Bronchial epithelial cell (primary cell): ENCODE data around the gene SHQ1. TPM values are rescaled to one million over a fixed set of nuclear protein-coding genes. Genes with fewer than 3 reads are reported as not detected.

Experiments used
- DNase-seq: peaks from one replicate; pipeline ENCODE4 v3.0.0-alpha.2; 2010; ENCODE audit warnings: low read depth
- FAIRE-seq: peaks from 2 replicates; lab custom pipeline; 2011; peaks lifted over from hg19 to GRCh38; lab: Jason Lieb, UNC
- H3K27me3 ChIP-seq: 2 replicates; pipeline ENCODE4 v1.5.1; 2011; ENCODE audit warnings: low read length; ENCODE audit not compliant: control insufficient read depth, insufficient read depth
- H3K36me3 ChIP-seq: 2 replicates; pipeline ENCODE4 v1.5.1; 2011; ENCODE audit warnings: low read length; ENCODE audit not compliant: control insufficient read depth, insufficient read depth
- H3K4me3 ChIP-seq: 2 replicates; pipeline ENCODE4 v1.5.1; 2011; ENCODE audit warnings: mild to moderate bottlenecking, low read depth, low read length, control low read depth
- total RNA-seq: library from RNA; depleted of rRNA; stranded (reverse); fragments of >200 nt; gene quantifications from 2 replicates; pipeline ENCODE4 v1.2.1, GENCODE V29; 2014
- TF ChIP-seq, protein P1 (sequence below): IDR thresholded peaks from 2 replicates; pipeline ENCODE4 v1.5.1; 2011; ENCODE audit warnings: mild to moderate bottlenecking, moderate library complexity, low read length, control low read depth, inconsistent platforms; ENCODE audit not compliant: insufficient read depth, severe bottlenecking

Gene SHQ1
- total RNA-seq, result 14.6 and 17.6 TPM in 2 replicates

DNA sequence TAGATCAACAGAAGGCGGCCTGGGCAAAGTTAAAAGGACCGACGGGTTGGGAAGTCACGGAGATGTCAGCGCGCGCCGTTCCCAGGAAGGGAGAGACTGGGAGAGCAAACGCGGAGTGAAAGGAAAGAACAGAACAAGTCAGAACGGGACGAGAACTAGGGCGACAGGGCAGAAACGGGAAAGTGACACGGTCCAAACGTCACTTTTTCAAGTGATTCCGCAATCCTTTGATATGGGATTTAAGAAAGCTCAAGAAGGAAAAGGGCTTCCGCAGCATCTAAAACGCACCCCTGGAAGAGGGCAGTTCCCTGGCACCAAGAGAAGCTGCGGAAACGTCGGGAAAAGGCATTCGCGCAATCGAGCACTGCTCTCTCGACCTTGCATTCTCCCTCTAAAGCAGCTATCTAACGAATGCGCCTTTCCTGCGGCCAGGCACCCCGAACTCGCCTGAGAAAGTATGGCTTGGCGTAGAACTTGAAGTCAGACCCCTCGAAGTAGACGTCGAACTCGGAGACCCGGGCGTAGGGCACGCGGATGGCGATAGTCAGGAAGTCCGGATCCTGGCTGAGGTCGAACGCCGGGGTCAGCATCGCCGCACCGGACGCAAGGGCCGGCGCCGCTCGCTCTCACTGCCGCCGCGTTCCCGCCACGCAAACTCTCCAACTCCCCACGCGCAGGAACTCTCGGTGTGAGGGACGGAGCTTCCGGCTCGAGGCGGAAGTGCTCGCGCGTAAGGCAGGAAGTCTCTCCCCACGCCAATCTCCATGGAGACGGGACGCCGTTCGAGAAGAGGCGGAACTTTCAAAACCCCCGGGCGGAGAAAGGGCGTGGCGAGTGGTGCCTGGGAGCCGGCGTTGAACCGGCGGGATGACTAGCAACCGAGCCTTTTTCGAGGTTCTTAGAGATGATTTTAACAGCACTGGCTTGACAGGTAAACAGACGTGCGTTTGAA is at the start of gene SHQ1:
SHQ1 (minus strand) TSS at position 695 of the 952 bp plus-strand sequence; CDS start at position 590, 105 bp downstream.
- H3K36me3 ChIP-seq, result no peaks in the 10 kb centered on the region
- FAIRE-seq, result no peak
- peak within 1 kb of the TSS; percentile 100 for H3K4me3 ChIP-seq
- no peaks in the 10 kb centered on the region for H3K27me3 ChIP-seq
- DNase-seq, result peak; percentile 92
- TF ChIP-seq, protein P1, sequence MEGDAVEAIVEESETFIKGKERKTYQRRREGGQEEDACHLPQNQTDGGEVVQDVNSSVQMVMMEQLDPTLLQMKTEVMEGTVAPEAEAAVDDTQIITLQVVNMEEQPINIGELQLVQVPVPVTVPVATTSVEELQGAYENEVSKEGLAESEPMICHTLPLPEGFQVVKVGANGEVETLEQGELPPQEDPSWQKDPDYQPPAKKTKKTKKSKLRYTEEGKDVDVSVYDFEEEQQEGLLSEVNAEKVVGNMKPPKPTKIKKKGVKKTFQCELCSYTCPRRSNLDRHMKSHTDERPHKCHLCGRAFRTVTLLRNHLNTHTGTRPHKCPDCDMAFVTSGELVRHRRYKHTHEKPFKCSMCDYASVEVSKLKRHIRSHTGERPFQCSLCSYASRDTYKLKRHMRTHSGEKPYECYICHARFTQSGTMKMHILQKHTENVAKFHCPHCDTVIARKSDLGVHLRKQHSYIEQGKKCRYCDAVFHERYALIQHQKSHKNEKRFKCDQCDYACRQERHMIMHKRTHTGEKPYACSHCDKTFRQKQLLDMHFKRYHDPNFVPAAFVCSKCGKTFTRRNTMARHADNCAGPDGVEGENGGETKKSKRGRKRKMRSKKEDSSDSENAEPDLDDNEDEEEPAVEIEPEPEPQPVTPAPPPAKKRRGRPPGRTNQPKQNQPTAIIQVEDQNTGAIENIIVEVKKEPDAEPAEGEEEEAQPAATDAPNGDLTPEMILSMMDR, result no peak

DNA sequence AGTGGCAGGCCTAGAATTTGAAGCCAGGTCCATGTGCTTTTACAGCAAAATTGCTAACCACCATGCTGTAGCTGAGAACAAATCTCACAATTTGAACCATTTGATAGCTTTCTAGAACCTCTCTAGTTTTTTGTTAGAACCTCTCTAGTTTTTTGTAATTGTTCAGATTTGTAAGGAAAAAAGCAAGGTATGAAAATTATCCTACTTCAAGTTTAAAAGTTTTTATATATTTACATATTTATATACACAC is 49.4 kb upstream of the SHQ1 start:
- no peaks in the 10 kb centered on the region for H3K27me3 ChIP-seq
- DNase-seq (no peak), FAIRE-seq (no peak)
- H3K4me3 ChIP-seq, result no peak overlapping the region
- no peaks in the 10 kb centered on the region for H3K36me3 ChIP-seq
- TF ChIP-seq, protein P1, result no peak

DNA sequence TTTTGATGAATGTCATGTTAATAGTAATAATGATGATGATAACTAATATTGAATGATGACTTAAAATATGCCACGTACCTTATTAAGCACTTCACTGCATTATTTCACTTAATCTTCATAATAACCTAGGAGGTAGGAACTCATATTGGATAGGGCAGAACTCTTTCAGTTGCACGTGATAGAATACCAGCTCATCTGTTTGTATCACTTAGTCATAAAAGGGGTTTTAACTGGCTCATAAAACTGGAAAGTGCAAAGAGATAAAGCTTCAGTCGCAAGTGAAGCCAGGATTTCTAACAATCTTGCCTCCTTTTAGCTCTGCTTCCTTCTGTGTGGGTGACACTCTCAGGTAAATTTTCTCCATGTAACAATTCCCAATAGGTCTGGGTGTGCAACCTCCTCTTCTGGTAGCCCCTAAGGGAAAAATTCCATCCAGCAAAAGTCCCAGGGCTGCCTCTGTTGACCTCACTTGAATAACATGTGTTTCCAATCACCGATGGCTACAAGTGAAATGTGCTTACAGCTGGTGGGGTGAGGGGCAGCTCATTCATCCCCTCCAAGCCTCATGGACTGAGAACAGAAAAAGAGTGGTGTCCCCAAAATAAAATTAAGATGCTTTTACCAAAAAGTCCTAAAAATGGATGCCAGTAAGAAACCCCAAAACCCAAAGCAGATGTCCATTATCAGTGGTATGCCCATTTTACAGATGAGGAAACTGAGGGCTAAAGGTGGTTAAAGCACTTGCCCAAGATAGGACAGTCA is 48.9 kb upstream of the SHQ1 start:
- no peak overlapping the region for H3K4me3 ChIP-seq
- DNase-seq, result no peak
- TF ChIP-seq, protein P1, result no peak
- FAIRE-seq, result peak; percentile 47
- no peaks in the 10 kb centered on the region for H3K36me3 ChIP-seq
- no peaks in the 10 kb centered on the region for H3K27me3 ChIP-seq

DNA sequence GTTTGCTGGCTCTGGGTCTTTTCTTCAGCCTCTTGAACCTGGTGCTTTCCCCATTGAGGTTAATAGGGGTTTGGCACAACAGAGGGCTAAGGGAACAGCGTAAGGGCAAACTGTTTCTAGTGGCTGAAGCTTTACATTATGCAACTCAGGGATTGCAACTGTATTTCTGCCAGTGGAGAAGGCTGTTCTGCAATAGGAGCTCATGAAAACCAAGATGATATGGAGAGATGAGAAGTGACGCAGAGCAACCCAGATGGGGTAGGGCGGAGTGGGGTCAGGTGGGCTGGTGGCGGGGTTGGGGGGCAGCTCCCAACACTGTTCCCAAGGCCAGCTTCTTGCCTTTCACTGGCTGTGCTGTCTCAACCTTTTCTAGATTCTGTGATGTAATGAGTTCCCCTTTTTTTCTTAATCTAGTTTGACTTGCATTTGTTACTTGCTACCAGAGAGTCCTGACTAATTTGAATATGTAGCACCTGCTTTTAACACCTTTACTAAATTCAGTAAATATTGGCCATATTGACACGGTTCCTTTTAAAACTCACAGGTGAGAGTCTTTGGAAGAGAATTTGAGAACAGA is 46.8 kb upstream of the SHQ1 start:
- Histone ChIP-seq H3K36me3 (no peaks in the 10 kb centered on the region), H3K4me3 (no peak overlapping the region), H3K27me3 (no peaks in the 10 kb centered on the region)
- no peak for FAIRE-seq
- DNase-seq, result no peak
- TF ChIP-seq, protein P1, result no peak

DNA sequence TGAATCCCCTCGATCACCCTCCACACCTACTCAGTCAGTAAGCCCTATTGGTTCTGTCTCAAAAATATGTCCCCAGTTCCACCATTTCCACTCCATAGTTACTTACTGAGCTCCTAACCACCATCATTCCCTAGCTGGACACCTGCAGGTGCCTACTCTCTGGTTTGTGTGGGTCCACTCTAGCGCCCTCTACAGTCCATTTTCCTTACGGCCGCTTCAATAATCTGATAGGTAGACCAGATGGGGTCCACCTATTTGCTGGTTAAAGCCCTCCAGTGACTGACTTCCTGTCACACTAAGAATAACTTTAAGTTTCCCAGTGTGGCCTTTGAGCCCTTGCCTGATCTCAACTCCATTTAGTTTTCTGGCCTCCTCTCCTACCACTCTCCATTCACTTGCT is 44.6 kb upstream of the SHQ1 start:
- TF ChIP-seq, protein P1, result peak; percentile 14
- Histone ChIP-seq H3K27me3 (no peaks in the 10 kb centered on the region), H3K36me3 (no peaks in the 10 kb centered on the region), H3K4me3 (no peak overlapping the region)
- DNase-seq, result no peak
- peak; percentile 36 for FAIRE-seq
